NCI-H2227 (cell line): Measurements from ENCODE around the gene ZNF546.
"Not testable (repeated sequence)": the region's sequence is repeated elsewhere in the genome, so short reads cannot be mapped to it uniquely, and the experiment has no call there.

Source experiments
- DNase-seq: peaks from one replicate; lab custom pipeline; 2025; ENCODE audit not compliant: unreplicated experiment; lab: John Stamatoyannopoulos, UW

The ZNF546 gene

DNA sequence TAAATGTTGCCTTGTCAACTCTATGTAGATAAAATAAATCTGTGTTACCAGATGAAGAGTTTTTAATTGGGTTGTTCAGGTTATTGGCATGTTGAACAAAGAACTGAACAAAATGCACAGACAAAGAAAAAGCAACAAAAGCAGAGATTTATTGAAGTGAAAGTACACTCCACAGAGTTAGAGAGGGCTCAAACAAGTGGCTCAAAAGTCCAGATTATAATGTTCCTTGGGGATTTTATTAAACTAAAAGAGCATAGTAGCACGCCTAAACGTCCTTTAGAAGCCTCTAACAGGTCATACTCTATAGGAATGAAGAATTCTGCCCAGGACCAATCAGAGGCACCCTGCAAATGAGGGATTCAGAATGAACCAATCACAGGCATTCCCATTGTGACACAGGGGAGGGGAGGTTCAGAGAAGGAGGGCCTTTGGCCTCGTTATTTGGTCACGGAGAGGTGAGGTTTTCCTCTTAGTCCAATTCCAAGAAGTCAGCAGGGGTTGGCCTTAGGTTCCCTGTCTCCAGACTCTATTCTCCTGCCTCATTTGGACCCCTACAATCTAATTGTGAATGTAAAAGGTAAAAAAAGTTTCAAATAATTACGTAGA lies 13.1 kb upstream of the ZNF546 start:
- DNase-seq: no peak

DNA sequence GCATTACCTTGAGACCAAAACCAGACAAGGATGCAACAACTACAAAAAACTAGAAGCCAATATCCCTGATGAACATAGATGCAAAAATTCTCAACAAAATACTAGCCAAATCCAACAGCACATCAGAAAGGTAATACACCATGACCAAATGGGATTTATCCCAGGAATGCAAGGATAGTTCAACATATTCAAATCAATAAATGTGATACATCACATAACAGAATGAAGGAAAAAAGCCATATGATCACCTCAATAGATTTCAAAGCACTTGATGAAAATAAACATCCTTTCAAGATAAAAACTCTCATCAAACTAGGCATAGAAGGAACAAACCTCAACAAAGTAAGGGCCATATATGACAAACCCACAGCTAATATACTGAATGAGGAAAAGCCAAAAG lies 10.2 kb upstream of the ZNF546 start:
- DNase-seq: no peak

DNA sequence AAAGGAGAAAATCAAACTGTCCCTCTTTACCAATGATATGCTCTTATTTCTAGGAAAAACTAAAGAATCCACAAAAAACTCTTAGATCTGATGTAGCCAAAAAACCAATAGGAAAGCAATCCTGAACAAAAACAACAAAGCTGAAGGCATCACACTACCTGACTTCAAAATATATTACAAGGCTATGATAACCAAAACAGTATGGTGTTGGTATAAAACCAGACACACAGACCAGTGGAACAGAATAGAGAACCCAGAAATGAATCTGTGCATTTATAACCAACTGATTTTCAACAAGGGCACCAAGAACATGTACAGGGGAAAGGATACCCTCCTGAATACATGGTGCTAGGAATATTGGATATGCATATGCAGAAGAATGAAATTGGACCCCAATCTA lies 9.7 kb upstream of the ZNF546 start:
- DNase-seq: no peak

DNA sequence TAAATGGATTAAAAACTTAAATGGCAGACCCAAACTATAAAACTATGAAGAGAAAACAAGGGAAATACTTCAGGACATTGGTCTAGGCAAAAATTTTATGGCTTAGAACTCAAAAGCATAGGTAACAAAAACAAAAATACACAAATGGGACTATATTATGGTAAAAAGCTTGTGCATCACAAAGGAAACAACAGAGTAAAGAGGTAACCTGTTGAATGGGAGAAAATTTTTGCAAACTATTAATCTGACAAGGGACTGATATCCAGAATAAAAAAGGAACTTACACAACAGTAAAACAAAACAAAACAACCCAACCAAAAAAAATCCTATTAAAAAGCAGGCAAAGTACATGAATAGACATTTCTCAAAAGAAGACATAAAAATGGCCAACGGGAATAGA lies 9.3 kb upstream of the ZNF546 start:
- no peak for DNase-seq

DNA sequence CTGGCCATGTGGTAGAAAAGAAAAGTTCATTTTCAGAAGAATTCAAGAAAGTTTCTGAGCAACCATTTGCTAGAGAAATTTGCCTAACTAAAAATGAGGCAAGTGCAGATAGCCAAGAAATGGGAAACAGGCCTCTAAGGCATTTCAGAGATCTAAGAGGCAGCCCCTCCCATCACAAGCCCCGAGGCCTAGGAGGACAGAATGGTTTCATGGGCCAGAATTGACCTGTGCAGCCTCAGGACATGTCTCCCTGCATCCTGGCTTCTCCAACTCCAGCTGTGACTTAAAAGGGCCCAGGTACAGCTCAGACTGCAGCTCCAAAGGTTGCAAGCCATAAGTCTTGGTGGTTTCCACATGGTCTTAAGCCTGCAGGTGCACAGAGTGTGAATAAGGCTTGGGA lies 3.3 kb upstream of the ZNF546 start:
- DNase-seq: no peak

DNA sequence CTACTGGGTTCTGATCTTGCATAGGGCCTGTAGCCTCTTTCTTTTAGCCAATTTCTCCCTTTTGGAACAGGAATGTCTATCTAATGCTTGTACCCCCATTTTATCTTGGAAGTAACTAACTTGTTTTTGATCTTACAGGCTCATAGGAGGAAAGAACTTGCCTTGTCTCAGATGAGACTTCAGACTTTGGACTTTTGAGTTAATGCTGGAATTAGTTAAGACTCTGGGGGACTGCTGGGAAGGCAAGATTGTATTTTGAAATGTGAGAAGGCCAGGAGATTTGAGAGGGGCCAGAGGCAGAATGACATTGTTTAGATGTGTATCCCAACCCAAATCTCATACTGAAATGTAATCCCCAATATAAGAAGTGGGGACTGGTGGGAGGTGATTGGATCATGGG lies 2.5 kb upstream of the ZNF546 start:
- no peak for DNase-seq

DNA sequence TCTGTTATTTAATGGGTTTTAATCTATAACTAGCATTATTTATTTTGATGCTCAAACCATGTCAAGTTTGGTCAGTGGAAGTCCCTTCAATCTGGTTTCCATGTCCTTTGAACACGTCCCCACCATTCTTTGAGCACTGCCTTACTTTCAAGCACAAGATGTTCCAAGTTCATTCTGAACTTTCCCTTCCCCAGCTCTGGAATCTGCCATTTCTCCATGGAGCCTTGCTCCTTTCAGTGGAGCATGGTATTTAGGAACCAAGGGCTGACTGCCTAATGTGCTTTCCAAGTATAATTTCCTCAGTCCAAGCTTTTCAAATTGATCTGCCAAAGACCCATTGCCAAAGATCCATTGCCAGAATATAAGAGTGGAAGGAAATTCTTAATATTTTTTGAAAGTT lies 1.1 kb upstream of the ZNF546 start:
- DNase-seq: no peak

DNA sequence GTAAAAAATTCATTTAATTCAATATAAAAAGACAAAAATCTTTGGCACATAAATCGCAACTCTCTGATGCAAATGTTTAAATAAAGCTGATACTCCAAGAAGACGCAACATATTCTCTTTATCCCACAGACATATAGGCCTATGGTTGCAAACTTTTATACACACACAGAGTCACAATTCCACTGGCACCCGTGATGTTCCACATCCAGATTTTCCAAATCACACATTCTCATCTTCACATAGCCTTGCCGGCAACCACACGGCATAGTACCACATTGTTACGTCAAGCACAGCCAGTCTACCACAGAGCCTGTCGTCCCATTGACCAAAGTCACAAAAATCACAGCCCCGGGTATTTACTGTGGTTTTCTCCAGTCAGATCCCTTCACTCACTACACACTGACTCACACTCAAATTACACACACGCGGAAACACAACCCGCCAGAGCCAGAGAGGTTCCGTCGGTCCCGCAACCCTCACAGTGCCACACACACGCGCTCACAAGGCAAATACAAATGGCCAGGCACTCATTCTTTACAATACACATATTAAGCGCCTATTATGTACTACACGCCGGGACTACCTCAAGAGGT lies 546 bp upstream of the ZNF546 start:
- peak; percentile 79 for DNase-seq

DNA sequence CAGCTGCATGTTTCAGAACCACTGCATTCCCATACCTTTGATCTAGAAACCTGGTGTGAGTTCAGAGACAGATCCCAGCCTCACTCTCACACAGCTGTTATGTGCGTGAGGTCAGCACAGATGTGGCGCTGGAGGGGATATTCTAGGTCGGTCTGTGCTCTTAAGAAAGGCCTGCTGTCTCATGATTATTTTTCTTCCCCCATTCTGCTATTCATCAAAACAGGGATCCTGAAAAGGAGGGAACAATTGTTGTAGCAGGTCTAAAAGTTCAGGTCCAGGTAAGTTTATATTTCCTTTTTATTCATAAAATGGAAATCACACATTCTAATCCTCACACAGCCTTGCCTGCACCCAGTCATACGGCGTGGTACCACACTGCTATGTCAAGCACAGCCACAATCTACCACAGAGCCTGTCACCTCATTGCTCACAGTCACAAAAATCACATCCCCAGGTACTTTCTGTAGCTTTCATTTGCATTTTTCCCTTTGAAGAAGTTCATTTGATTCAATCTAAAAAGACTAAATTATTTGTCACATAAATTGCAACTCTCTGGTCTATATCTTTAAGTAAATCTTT lies 867 bp downstream of the ZNF546 start:
- DNase-seq: no peak

DNA sequence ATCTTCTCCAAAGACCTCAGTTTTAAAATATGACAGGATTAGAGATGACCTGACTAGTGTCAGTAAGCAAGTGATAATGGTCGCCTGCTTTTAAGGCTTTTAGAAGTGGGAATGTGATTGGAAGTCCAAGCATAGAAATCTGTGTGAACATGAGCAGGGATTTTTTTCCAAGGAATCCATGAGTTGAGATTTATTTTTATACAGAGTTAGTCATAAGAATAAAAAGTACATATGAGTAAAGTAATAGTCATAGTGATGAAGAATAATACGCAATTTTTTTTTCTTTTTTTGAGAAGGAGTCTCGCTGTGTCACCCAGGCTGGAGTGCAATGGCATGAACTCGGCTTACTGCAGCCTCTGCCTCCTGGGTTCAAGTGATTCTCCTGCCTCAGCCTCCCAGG lies 1.6 kb downstream of the ZNF546 start:
- DNase-seq: no peak

DNA sequence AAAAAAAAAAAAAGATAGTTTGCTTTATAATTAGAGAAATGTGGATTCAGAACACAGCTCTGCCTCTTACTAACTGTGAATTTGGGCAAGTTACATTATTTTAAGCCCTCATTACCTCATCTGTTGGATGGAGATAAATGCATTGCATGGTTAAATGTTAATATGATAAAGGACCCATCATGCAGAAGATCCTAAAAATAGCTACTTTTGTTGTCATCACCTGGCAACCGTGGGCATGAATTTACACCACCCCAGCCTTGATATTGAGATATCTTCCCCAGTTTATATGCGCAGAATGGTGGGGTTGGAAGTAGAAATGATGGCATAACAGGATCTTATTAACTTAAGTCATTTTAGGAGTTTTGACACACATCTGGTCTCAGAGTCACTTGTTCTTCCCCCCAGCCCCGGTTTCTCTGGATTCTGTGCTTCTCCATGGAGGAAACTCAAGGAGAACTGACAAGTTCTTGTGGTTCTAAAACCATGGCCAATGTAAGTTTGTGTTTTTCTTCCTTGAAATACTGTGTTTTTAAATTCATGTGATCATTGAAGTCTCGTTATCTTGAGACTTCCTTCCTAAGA lies 8.9 kb downstream of the ZNF546 start:
- DNase-seq: no peak

DNA sequence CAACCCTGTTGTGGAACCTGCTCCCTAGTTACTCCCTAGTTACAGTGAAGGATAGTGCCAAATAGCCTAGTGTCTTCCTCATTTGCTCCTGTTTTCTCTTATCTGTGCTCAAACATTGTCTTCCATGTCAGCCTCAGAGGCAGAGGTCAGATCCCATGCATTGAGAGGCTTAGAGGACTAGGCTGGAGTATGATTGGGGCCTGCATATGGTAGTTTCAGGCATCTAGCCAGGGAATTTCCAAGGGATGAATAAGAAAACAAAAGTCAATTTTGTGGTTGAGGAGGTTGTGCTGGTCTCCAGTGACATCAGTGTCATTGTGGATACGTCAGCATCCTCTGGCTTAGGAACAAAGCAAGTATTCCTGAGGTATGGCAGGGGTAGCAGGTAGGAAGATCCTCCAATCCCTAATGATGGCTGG lies 9.4 kb downstream of the ZNF546 start:
- DNase-seq: no peak

DNA sequence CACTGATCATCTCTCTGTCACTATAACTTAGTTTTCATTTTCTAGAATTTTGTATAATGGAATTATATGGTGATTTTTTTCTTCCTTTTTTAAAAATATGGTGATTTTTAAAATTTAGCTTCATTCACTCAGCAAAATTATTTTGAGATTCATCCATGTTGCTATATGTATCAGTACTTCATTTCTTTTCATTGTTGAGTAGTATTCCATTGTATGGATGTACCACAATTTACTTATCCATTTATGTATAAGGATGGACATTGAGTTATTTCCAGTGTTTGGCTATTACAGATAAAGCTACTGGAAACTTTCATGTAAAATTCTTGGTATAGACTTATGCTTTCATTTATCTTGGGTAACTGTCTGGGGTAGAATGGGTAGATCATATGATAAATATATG lies 12.8 kb downstream of the ZNF546 start:
- DNase-seq: no peak

DNA sequence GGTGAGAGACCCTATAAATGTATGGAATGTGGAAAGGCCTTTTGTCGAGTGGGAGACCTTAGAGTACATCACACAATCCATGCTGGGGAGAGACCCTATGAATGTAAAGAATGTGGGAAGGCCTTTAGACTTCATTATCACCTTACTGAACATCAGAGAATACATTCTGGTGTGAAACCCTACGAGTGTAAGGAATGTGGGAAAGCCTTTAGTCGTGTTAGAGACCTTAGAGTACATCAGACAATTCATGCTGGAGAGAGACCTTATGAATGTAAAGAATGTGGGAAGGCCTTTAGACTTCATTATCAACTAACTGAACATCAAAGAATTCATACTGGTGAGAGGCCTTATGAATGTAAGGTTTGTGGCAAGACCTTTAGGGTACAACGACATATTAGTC lies 17.1 kb downstream of the ZNF546 start:
- DNase-seq: no peak

DNA sequence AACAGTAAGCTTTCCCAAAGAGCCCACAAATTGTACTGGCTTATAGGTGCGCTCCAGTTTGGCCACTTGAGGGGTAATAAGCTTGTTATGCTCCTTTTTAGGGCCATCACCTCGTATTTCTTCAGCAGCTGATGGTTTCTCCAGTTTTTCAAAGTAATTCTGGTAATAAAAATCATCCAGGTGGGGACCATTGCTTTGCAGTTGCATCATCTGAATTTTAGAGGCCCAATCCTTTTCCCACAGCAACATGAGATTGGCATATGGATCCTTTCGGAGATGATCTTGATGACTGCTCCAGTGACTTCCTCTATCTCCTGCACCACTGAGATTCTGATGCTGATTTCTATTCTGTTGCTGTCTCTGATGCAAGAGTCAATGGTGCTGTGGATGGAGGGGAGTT lies 27.1 kb downstream of the ZNF546 start:
- no peak for DNase-seq

DNA sequence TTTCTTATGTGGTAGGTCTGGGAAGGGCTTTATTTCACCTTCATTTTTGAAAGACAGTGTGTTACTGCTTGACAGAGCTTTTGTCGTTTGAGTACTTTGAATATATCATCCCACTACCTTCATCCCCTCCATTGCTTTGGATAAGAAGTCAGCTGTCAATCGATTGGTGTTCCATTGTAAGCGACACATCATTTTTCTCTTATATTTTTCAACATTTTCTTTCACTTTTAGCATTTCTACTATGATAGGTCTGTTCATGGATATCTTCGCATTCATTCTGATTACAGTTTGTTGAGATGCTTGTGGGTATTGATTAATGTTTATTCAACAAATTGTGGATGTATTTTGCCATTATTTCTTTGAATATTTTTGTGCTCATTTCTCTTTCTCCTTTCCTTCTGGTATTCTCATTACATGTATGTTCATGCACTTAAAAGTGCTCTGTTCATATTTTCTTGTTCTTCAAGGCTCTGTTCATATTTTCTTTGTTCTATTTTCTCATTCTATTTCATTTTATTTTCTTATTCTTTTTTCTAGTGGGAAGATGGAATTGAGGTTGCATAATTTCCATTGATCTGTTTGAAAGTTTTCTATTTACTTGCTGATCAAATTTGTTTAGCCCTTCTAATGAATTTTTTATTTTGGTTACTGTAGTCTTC lies 29.2 kb downstream of the ZNF546 start:
- no peak for DNase-seq

DNA sequence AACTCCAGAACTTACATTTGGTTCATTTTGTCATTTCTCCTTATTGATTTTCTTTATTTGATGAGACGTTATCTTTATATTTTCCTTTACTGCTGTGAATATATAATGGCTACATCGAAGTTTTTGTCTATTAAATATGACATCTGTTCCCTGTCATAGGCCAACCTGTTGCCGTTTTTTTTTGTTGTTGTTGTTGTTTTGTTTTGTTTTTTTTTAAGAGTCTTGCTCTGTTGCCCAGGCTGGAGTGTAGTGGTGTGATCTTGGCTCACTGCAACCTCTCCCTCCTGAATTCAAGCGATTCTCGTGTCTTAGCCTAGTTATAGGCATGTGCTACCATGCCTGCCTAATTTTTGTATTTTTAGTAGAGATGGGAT lies 29.7 kb downstream of the ZNF546 start:
- DNase-seq: no peak

DNA sequence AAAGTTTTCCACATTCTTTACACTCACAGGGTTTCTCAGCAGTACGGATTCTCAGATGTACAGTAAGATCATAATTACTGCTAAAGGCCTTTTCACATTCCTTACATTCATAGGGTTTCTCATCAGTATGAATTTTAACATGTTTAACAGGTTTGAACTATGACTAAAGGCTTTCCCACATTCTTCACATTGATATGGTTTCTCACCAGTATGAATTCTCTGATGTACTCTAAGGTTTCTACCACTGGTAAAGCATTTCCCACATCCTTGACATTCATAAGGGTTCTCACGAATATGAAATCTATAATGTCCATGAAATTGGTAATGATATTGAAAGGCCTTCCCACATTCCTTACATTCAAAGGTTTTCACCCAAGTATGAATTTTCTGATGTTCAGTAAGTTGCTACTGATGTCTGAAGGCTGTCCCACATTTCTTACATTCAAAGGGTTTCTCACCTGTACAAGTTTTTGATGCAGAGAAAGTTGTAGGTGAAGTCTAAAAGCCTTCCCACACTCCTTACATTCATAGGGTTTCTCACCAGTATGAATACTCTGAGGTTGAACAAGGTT lies 37.2 kb downstream of the ZNF546 start:
- no peak for DNase-seq

DNA sequence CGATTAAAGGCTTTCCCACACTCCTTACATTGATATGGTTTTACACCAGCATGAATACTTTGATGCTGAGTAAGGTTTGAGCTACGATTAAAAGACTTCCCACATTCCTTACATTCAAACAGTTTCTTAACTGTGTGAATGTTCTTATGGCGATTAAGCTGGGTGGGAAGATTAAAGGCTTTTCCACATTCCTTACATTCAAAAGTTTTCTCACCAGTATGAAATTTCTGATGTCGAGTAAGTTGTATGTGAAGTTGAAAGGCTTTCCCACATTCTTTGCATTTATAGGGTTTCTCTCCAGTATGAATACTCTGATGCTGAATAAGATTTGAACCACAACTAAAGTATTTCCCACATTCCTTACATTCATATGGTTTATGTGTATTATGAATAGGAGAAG lies 39.1 kb downstream of the ZNF546 start:
- no peak for DNase-seq

DNA sequence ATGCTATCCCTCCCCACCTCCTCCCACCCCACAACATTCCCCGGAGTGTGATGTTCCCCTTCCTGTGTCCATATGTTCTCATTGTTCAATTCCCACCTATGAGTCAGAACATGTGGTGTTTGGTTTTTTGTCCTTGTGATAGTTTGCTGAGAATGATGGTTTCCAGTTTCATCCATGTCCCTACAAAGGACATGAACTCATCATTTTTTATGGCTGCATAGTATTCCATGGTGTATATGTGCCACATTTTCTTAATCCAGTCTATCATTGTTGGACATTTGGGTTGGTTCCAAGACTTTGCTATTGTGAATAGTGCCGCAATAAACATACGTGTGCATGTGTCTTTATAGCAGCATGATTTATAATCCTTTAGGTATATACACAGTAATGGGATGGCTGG lies 41.2 kb downstream of the ZNF546 start:
- not testable (repeated sequence) for DNase-seq

DNA sequence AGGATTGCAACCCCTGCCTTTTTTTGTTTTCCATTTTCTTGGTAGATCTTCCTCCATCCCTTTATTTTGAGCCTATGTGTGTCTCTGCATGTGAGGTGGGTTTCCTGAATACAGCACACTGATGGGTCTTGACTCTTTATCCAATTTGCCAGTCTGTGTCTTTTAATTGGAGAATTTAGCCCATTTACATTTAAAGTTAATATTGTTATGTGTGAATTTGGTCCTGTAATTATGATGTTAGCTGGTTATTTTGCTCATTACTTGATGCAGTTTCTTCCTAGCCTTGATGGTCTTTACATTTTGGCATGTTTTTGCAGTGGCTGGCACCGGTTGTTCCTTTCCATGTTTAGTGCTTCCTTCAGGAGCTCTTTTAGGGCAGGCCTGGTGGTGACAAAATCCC lies 44.9 kb downstream of the ZNF546 start:
- DNase-seq: not testable (repeated sequence)

DNA sequence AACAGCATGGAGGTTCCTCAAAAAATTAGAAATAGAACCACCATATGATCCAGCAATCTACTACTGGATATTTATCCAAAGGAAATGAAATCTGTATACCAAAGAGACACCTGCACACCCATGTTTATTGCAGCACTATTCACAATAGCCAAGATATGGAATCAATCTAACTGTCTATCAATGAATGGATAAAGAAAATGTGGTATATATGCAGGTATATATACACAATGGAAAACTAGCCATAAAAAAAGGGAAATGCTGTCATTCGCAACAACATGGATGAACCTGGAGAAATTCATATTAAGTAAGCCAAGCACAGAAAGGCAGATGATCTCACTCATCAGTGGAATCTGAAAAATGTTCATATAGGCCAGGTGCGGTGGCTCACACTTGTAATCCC lies 56.6 kb downstream of the ZNF546 start:
- no peak for DNase-seq
